Retinal pigment epithelial cell (primary cell): Measurements from ENCODE around the gene INPP5D.
"Not testable (repeated sequence)": the region's sequence is repeated elsewhere in the genome, so short reads cannot be mapped to it uniquely, and the experiment has no call there.

ENCODE experiments used
- DNase-seq: peaks from one replicate; pipeline ENCODE4 v3.0.0-alpha.2; 2010; ENCODE audit warnings: low read depth
- H3K4me3 ChIP-seq: 2 replicates; pipeline ENCODE4 v1.5.1; 2011; ENCODE audit warnings: mild to moderate bottlenecking, low read length, control low read depth, moderate library complexity
- CTCF ChIP-seq: conservative IDR thresholded peaks from 2 replicates; pipeline ENCODE4 v1.5.1; 2011; ENCODE audit warnings: low read depth, low read length, control low read depth, inconsistent platforms

INPP5D gene

GRCh38 chr2:233119123-233119522, 59.0 kb downstream of the INPP5D start:
- no peak for DNase-seq
- H3K4me3 ChIP-seq = no peak overlapping the region
- no peak for TF ChIP-seq CTCF

- DNase-seq = no peak
- H3K4me3 ChIP-seq = no peak overlapping the region
- no peak for TF ChIP-seq CTCF
Observed at GRCh38 chr2:233119806-233120205, 59.7 kb downstream of the INPP5D start.

DNA sequence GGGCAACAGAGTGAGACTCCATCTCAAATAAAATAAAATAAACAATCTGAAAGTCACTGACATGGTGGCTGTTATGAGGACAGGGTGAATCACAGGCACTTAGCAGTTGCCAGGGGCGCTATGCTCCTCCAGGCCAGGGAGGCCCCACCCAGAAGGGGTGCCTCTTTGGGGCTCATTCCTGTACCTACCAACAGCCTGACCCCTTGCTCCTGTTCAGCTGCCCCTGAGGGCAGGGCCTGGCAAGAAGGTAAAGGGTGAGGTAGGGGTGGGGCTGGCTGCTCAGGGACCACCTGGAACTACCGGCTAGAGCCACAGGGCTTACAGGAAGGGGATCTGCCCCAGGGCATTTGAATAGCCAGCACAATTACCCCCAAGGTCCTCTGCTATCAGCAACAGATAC, 60.3 kb downstream of the INPP5D start:
- TF ChIP-seq CTCF = no peak
- DNase-seq = no peak
- H3K4me3 ChIP-seq = no peak overlapping the region

GRCh38 chr2:233121856-233122255, 61.7 kb downstream of the INPP5D start:
- no peak for DNase-seq
- no peak for TF ChIP-seq CTCF
- no peak overlapping the region for H3K4me3 ChIP-seq

DNA sequence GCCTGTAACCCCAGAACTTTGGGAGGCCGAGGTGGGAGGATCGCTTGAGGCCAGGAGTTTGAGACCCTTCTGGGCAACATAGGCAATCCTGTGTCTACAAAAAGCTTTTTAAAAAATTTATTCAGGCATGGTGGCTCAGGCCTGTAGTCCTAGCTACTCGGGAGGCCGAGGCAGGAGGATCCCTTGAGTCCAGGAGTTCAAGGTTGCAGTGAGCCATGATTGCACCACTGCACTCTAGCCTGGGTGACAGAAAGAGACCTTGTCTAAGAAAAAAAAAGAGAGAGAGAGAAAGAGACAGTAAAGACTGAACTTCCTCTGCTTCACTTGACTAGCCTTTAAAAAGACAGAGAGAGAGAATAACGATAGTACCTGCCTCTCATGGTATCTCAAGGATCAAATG, 62.4 kb downstream of the INPP5D start:
- no peak overlapping the region for H3K4me3 ChIP-seq
- DNase-seq = no peak
- no peak for TF ChIP-seq CTCF

DNA sequence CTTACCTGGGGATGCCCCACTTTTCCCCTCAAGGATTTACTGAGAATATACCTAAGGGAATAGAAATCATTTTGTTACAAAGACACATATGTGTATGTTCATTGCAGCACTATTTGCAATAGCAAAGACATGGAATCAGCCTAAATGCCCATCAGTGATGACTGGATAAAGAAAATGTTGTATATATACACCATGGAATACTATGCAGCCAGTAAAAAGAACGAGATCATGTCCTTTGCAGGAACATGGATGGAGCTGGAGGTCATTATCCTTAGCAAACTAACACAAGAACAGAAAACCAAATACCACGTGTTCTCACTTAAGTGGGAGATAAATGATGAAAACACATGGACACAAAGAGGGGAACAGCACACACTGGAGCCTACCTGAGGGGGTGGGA, 63.4 kb downstream of the INPP5D start:
- DNase-seq, H3K4me3 ChIP-seq: not testable (repeated sequence)

- no peak for DNase-seq
- no peak overlapping the region for H3K4me3 ChIP-seq
- no peak for TF ChIP-seq CTCF
Observed at GRCh38 chr2:233124421-233125080, 64.4 kb downstream of the INPP5D start.

DNA sequence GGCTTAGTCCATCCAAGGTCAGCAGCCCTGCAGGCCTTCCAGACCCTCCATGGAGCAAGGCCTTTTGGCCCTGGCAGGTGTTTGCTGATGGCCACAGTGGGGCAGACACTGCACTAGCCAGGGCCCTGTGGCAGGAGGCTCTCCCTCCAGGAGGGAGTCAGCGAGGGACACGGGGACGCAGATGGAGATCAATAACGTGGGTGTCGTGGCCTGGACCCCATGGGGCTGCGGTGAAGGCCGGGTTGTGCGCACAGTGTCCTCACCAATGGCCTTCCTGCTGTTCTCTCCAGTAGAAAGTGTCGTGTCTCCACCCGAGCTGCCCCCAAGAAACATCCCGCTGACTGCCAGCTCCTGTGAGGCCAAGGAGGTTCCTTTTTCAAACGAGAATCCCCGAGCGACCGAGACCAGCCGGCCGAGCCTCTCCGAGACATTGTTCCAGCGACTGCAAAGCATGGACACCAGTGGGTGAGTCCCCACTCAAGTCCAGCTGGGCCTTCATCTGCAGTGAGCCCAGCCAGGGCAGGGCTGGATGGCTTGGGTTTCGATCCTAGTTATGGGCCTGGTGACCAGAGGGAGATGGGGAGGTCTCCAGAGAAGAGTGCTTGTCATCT, 65.4 kb downstream of the INPP5D start:
- no peak for DNase-seq
- TF ChIP-seq CTCF = no peak

More for the DNA sequence above, 65.4 kb downstream of the INPP5D start:
- no peak overlapping the region for H3K4me3 ChIP-seq
